Activated CD4-positive, CD25-positive, alpha-beta regulatory T cell treated with anti-CD3 and anti-CD28 coated beads, Interleukin-2, amount 50 U/mL, for 16 hours (primary cell): ENCODE results near the gene ESRRB.

Experiments used
- DNase-seq: peaks from one replicate; pipeline ENCODE4 v3.0.0-alpha.2; 2020; ENCODE audit warnings: low read depth, low spot score

Gene ESRRB

GRCh38 chr14:76375947-76376404, at the start of gene ESRRB:
ESRRB (plus strand) TSS chr14:76376137; CDS start chr14:76376402, 265 bp downstream.
- DNase-seq = no peak

GRCh38 chr14:76326918-76327689, 48.8 kb upstream of the ESRRB start:
- DNase-seq = no peak

- DNase-seq = no peak
Observed at GRCh38 chr14:76328457-76329137, 47.3 kb upstream of the ESRRB start.

DNA sequence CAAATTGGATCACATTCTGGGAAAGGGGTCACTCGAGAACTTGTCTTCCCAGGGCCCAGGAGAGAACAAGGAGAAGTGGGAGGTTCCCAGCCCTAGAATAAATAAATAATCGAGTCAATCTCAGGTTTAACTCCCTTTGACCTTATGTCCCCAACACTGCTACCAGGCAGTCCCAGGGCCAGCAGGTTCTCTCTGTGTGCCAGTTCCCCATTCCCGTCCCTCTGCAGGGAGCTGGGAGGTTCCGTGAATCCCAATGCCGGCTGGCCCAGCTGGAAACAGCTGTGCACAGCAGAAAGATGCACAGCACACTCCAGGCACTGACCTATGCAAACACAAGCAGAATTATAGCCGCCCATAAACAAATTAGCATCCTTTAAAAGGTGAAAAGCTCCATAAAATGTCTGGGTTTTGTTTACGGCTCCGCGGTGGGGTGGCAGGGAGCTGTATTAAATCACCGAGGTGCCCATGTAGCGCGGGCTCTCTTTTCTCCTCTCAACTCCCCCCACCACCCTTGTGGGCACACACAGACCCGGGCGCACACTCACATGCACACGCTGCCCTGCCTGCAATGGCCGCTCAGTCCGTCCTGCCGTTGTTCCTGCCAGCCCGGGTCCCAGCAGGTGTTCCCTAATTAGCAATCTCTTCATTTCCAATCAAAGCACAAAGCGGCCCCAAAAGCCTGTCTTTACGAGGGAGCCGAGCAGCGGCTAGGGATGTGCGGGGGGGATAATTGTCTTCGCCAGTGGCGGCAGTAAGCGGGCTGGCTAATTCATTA, 46.6 kb upstream of the ESRRB start:
- DNase-seq = no peak

GRCh38 chr14:76329951-76330350, 46.0 kb upstream of the ESRRB start:
- no peak for DNase-seq

DNA sequence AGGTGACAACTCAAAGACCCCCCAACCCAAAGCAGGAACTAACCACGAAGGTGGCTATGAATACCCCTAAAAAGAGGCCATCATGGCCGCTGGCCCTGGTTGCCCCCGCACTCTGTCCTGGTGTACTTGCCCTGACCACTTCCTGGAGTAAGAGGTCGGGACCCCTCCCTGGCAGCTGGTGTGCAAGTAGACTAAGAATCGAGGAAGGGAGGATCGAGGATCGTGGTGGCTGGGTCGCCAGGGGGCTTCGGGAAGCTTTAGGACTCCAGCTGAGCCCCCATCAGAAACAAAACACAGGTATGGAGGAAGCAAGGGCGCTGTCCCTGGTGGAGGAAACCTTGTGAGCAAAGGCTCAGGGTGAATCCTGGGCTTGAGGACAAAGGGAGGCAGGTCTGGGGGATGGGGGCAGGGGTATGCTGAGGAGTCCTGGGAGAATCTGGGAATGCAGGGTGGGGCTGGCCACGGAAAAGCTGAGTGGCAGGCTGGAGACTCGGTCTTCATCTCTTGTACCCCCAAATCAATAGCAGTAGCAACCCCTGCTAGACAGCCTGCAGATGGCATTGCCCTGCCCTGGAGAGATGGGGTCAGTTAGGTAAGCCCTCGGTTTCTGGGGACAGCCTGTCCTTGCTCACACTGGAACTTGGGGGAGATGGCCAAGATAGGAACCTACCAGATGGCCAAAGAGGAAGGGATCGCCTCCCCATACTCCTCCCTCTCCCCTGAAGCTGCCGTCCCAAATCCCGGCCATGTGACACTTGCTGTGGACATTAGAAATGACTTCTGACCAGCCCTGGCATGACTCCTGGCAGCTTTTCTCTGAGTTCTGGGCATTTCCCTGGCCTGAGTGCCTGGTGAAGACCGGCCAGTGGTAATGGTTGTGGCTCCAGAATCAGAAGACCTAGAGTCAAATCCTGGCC, 45.3 kb upstream of the ESRRB start:
- no peak for DNase-seq

DNA sequence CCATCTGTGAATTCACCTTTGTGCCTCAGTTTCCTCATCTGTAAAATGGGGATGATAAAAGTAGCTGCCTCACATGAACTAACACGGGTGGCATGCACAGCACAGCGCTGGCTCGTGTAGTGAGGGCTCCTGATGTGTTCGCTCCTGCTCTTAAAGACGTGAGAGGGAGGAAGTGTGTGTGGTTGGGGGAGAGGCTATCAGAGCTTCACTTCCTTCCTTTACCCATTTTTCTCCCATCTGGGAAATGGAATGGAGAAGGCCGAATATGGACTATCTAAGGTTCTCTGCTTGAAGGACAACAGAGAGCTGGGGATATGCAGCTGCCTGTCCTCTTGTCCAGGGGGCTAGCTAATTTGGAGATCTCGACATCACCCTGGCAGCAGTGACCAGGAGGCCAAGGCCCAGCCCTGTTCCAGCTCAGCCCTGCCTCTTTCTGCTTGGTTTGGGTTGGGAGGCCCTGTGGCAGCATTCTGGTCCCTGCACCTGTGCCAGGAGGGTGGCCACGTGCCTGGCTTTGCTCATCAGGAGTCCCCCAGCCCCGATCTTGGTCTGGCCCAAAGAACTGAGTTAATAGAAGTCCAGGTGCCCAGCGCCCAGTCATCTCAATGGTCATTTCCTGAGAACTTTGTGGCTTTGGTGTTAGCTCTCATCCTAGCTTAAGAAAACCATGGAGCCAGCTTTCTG, 44.5 kb upstream of the ESRRB start:
- no peak for DNase-seq

DNA sequence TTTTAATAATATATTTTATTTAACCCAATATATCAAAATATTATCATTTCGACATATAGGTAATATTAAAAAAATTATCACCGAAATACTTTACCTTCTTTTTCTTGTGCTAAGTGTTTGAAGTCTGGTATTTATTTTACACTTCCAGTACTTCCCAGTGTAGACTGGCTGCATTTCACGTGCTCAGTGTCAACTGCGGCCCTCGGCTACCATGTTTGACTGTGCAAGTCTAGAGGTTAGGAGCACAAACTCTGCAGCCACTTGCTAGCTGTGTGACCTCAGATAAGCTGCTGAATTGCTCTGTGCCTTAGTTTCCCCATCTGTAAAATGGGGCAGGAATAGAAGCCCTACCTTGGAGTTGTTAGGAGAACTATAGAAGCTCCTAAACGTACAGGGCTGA, 42.3 kb upstream of the ESRRB start:
- no peak for DNase-seq

DNA sequence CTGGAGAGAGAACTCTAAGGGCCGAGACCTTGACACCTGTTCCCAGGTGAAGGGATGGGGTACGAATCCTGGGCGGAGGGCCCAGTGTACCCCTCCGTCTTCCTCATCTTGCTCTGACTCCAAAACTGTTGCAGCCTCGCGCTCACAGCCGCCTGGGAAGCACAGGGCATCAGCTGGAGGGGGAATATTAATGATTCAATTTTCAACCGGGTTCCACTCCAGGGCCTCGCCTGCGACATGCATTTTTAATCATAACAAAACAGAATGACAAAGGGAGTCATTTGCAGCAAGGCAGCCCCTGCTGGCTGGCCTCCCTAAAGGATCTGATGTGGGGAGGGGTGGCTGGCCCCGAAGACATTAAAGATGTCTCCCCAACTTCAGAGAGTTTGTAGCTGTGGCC, 41.6 kb upstream of the ESRRB start:
- DNase-seq = no peak

- no peak for DNase-seq
Observed at GRCh38 chr14:76336876-76337275, 39.1 kb upstream of the ESRRB start.

DNA sequence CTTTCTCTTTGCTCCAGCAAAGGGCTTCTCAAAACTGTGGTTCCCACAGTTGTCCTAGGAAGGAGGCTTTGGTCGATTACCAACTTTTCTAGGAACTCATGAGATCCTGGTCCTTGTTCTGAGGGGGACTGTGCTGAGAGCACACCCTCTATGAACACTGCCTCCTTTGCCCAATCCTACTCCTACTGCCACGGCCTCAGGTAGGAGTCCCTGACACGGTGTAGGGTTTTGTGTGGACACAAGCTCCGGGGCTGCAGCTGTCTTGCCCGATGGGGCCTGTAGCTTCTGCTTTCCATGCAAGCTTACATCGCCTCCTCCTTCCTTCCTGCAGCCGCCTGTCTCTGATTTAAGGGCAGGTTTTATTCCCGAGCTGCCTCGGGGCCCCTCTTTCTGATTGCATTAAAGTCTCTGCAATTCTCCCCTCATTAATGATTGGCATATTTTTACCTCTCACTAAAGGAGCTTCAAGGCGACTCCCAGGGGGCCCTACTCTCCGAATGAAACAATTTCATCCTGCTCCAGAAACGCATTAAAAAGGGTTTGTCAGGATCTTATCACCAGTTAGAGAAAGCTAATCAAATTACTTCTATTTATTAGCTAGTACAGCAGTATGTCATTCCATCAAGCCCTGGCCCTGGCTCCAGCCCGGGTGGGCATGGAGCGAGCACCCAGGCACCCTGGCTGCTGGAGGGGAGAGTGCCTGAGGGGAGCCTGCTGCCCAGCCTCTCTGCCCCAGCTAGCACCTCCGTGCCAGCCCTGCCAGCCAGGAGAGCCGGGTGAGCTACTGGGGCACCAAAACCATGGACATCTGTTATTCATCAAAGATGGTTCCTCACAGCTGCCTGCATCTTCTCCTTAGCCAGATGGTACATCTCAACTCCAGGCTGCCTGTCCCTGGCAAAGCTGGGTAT, 38.0 kb upstream of the ESRRB start:
- DNase-seq = no peak

DNA sequence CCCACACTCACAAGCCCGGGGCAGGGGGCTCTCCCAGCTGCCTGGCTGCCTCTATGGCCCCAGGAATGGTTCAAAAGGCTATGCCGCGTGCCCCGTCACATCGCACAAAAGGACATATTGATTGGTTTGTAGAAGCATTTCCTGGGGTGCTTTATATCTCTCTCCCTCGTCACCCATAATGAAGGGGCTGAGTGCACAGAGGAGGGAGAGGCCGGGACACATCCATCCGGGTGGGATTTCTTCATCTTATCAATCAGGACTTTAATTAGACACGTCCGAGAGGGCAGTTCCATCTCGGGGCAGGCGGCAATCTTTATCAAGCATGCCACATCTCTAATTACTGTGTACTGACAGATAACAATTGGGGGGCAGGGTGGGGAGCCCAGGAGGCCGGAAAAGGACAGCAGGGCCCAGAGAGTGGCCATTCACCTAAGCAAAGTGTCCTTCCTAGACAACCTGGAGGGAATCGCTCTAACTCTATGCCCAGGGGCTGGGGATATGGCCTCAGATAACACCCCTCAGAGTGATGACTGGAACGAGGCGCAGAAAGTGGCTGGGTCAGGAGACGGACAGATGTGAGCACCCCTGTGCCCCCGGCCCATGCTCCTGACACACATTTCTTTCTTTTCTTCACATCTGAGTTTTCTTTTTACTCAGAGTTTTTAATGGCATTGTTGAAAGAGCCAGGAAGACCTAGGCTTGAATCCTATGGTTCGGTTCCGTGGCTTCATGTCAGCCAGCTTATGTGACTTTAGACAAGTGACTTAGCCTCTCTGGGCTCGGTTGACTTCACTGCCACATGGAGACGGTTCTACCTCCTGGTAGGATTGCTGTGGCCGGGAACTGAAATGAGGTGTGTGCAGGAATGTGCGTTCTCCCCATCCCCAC, 36.0 kb upstream of the ESRRB start:
- no peak for DNase-seq

DNA sequence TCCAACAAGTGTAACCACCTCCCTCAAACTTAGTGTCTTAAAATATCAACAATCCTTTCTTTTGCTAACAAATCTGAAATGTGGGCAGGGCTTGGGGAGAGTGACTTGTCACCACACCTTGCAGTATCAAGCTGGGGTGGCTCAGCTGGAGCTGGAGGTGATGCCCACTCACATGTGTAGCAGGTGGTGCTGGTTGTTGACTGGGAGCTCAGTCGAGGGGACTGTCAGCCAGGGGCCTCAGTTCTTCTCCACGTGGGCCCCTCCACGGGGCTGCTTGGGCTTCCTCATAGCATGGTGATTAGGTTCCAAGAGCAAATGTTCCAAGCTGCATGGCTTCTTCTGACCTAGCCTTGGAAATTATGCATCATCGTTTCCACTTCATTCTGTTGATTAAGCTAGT, 32.6 kb upstream of the ESRRB start:
- DNase-seq = no peak

- DNase-seq = no peak
Observed at GRCh38 chr14:76346391-76347160, 29.4 kb upstream of the ESRRB start.

GRCh38 chr14:76348898-76349297, 27.0 kb upstream of the ESRRB start:
- no peak for DNase-seq

GRCh38 chr14:76349993-76350392, 25.9 kb upstream of the ESRRB start:
- no peak for DNase-seq

DNA sequence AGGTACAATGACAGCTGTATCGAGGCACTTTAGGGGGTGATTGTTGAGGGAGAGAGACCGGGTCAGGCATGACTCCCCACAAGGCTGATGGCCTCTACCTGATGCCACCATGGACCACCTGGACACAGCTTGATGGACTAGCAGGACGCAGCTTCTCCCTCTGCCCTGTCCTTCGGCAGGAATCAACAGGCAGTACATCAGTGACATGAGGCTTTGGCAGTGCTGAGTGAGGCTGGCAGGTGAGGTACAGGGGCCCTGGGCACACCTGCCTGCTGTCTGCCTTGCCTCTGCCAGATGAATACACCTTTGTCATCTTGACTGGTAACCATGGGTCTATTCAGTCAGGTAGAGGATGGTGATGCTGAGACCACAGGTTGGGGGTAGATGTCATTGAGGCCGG, 25.3 kb upstream of the ESRRB start:
- DNase-seq = no peak

DNA sequence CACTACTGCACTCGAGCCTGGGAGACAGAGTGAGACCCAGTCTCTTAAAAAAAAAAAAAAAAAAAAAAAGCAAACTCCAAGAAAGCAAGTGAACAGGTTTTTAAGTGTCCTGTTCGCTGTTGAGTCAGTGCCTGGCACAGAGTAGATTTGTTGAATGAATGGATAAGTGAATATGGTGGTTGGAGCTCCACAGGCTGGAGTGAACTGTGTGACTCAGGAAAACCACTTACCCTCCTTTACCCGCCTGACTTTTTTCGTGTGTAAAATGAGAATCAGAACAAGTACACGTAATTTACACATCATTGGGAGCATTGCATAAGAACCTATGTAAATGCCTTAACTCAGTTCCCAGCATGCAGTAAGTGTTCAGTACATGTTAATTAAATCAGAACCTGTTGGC, 24.0 kb upstream of the ESRRB start:
- DNase-seq = no peak
